IMR-90 (cell line): Measurements from ENCODE around the gene DENND6B. TPM values are rescaled to one million over a fixed set of nuclear protein-coding genes. Genes with fewer than 3 reads are reported as not detected.

Source experiments
- ATAC-seq: fragments of 200-7000 bp; cut with Tn5 transposase; 2 replicates; pipeline ENCODE4 v1.9.1; 2020; ENCODE audit warnings: low read depth, mild to moderate bottlenecking, moderate library complexity
- BruUV-seq: library from RNA; stranded (reverse); fragments of 400-500 nt; replicated peaks from 2 replicates; lab custom pipeline; 2021; lab: Mats Ljungman, UMichigan
- CTCF ChIA-PET: fragments of 300-600 bp; formaldehyde crosslinking; extraction: SDS; loops from one replicate; lab custom pipeline; 2021; ENCODE audit warnings: antibody characterized with exemption; lab: Yijun Ruan, JAX
- POLR2A ChIA-PET: fragments of 300-600 bp; sonication (Branson Sonifier 250); formaldehyde crosslinking; loops from one replicate; lab custom pipeline; 2022; ENCODE audit warnings: antibody characterized with exemption; ENCODE audit not compliant: unreplicated experiment; lab: Charles Lee
- DNase-seq: peaks from one replicate; pipeline ENCODE4 v3.0.0; 2013
- H2AFZ ChIP-seq: replicated peaks from 2 replicates; pipeline ENCODE3; 2013; ENCODE audit warnings: low read length, mild to moderate bottlenecking; ENCODE audit not compliant: poor library complexity
- H2AK5ac ChIP-seq: 2 replicates; pipeline ENCODE4 v1.6.1; 2013; ENCODE audit warnings: low read depth, low read length, inconsistent platforms
- H2AK9ac ChIP-seq: replicated peaks from 2 replicates; pipeline ENCODE3; 2013; ENCODE audit warnings: mild to moderate bottlenecking, low read depth, low read length, moderate library complexity; ENCODE audit not compliant: poor library complexity
- H2BK120ac ChIP-seq: 2 replicates; pipeline ENCODE4 v1.6.1; 2013; ENCODE audit warnings: low read depth, low read length, inconsistent platforms
- H2BK15ac ChIP-seq: 3 replicates; pipeline ENCODE4 v1.6.1; 2013; ENCODE audit warnings: low read depth, low read length, inconsistent platforms
- H2BK20ac ChIP-seq: 2 replicates; pipeline ENCODE4 v1.6.1; 2013; ENCODE audit warnings: low read depth, mild to moderate bottlenecking, inconsistent platforms, low read length, moderate library complexity
- H2BK5ac ChIP-seq: 2 replicates; pipeline ENCODE4 v1.6.1; 2013; ENCODE audit warnings: mild to moderate bottlenecking, low read depth, low read length, inconsistent platforms; ENCODE audit not compliant: poor library complexity, severe bottlenecking
- H3K14ac ChIP-seq: replicated peaks from 2 replicates; pipeline ENCODE4 v1.6.1; 2013; ENCODE audit warnings: low read depth, low read length, inconsistent platforms
- H3K18ac ChIP-seq: 2 replicates; pipeline ENCODE4 v1.6.1; 2013; ENCODE audit warnings: low read depth, low read length, control low read depth
- H3K23ac ChIP-seq: 2 replicates; pipeline ENCODE4 v1.6.1; 2013; ENCODE audit warnings: low read depth, low read length, inconsistent platforms
- H3K27ac ChIP-seq: 2 replicates; pipeline ENCODE4 v1.5.1; 2013; ENCODE audit warnings: mild to moderate bottlenecking, control low read depth, low read length; ENCODE audit not compliant: insufficient read depth
- H3K27me3 ChIP-seq: 2 replicates; pipeline ENCODE4 v1.6.1; 2013; ENCODE audit warnings: low read length; ENCODE audit not compliant: control insufficient read depth, insufficient read depth
- H3K36me3 ChIP-seq: 2 replicates; pipeline ENCODE4 v1.6.1; 2013; ENCODE audit warnings: low read length, mixed read lengths; ENCODE audit not compliant: control insufficient read depth, insufficient read depth
- H3K4ac ChIP-seq: 2 replicates; pipeline ENCODE4 v1.6.1; 2013; ENCODE audit warnings: low read depth, low read length, inconsistent platforms
- H3K4me1 ChIP-seq: 2 replicates; pipeline ENCODE4 v1.6.1; 2013; ENCODE audit warnings: low read length, mixed read lengths; ENCODE audit not compliant: control insufficient read depth, insufficient read depth
- H3K4me2 ChIP-seq: 2 replicates; pipeline ENCODE4 v1.6.1; 2013; ENCODE audit warnings: low read depth, mild to moderate bottlenecking, control low read depth, low read length, moderate library complexity
- H3K4me3 ChIP-seq: 2 replicates; pipeline ENCODE4 v1.5.1; 2013; ENCODE audit warnings: low read depth, mild to moderate bottlenecking, control low read depth, low read length, moderate library complexity; ENCODE audit not compliant: insufficient read depth
- H3K56ac ChIP-seq: 2 replicates; pipeline ENCODE4 v1.6.1; 2013; ENCODE audit warnings: low read length, inconsistent platforms; ENCODE audit not compliant: insufficient read depth; ENCODE audit errors: extremely low read depth
- H3K79me1 ChIP-seq, 2 experiments: 2 replicates each; pipeline ENCODE4 v1.6.1; 2013; ENCODE audit warnings: low read length in 2 of 2, inconsistent platforms in 1 of 2, low read depth in 1 of 2
- H3K9ac ChIP-seq: 2 replicates; pipeline ENCODE4 v1.6.1; 2013; ENCODE audit warnings: low read depth, low read length, control low read depth
- H3K9me1 ChIP-seq: 2 replicates; pipeline ENCODE4 v1.6.1; 2013; ENCODE audit warnings: low read length, inconsistent platforms; ENCODE audit not compliant: insufficient read depth
- H3K9me3 ChIP-seq: 2 replicates; pipeline ENCODE4 v1.6.1; 2013; ENCODE audit warnings: low read length; ENCODE audit not compliant: control insufficient read depth, insufficient read depth
- H4K20me1 ChIP-seq: 2 replicates; pipeline ENCODE4 v1.6.1; 2013; ENCODE audit warnings: low read length, inconsistent platforms; ENCODE audit not compliant: insufficient read depth
- H4K5ac ChIP-seq: 2 replicates; pipeline ENCODE4 v1.6.1; 2013; ENCODE audit warnings: mild to moderate bottlenecking, low read depth, low read length, control low read depth
- H4K8ac ChIP-seq, 2 experiments: 2 replicates each; pipeline ENCODE4 v1.6.1; 2013; ENCODE audit warnings: low read depth in 2 of 2, low read length in 2 of 2, control low read depth in 1 of 2, inconsistent platforms in 1 of 2
- H4K91ac ChIP-seq: 2 replicates; pipeline ENCODE4 v1.6.1; 2013; ENCODE audit warnings: low read depth, low read length, inconsistent platforms; ENCODE audit not compliant: insufficient read depth
- CHD1 ChIP-seq: IDR thresholded peaks from 2 replicates; pipeline ENCODE4 v1.6.1; 2012; ENCODE audit warnings: low read depth, low read length, improper control_type of control experiment
- CTCF ChIP-seq: conservative IDR thresholded peaks from 2 replicates; pipeline ENCODE4 v1.5.1; 2012; ENCODE audit warnings: mild to moderate bottlenecking, low read depth, low read length, improper control_type of control experiment
- ELK1 ChIP-seq: fragments of 150-350 bp; IDR thresholded peaks from 2 replicates; pipeline ENCODE4 v1.6.1; 2016; ENCODE audit warnings: low read depth, mild to moderate bottlenecking, low read length, moderate library complexity, borderline replicate concordance
- MAFK ChIP-seq: IDR thresholded peaks from 2 replicates; pipeline ENCODE4 v1.6.1; 2012; ENCODE audit warnings: low read depth, low read length, improper control_type of control experiment
- MXI1 ChIP-seq: IDR thresholded peaks from 2 replicates; pipeline ENCODE4 v1.6.1; 2012; ENCODE audit warnings: low read depth, mild to moderate bottlenecking, low read length, moderate library complexity, borderline replicate concordance
- NFE2L2 ChIP-seq: fragments of 150-350 bp; IDR thresholded peaks from 2 replicates; pipeline ENCODE4 v1.6.1; 2016; ENCODE audit warnings: low read depth, mild to moderate bottlenecking, low read length
- POLR2A ChIP-seq: IDR thresholded peaks from 2 replicates; pipeline ENCODE4 v1.6.1; 2012; ENCODE audit warnings: mild to moderate bottlenecking, low read depth, low read length
- RAD21 ChIP-seq: IDR thresholded peaks from 2 replicates; pipeline ENCODE4 v1.6.1; 2012; ENCODE audit warnings: low read length, improper control_type of control experiment
- RCOR1 ChIP-seq: IDR thresholded peaks from 2 replicates; pipeline ENCODE4 v1.6.1; 2012; ENCODE audit warnings: mild to moderate bottlenecking, low read length, improper control_type of control experiment; ENCODE audit not compliant: insufficient replicate concordance
- RFX5 ChIP-seq: IDR thresholded peaks from 2 replicates; pipeline ENCODE4 v1.8.0; 2012; ENCODE audit warnings: low read depth, mild to moderate bottlenecking, low read length, moderate library complexity
- WGBS, 2 experiments: methylation state at CpG; one replicate each; pipeline versions ENCODE4 v1.1.5 to v1.1.7; 2013; ENCODE audit warnings: missing lambda C conversion rate in 2 of 2; ENCODE audit not compliant: insufficient read length in 1 of 2; ENCODE audit errors: extremely low coverage in 2 of 2; 5-methylcytosine and 5-hydroxymethylcytosine counted together
- dilution Hi-C: fragments of 300-500 bp; cut with HindIII; formaldehyde crosslinking; loops from one replicate; pipeline ENCODE4 v1.14.3; 2018; ENCODE audit warnings: low sequenced_read_pairs; ENCODE audit not compliant: unreplicated experiment
- in situ Hi-C: fragments of 300-500 bp; cut with MboI; formaldehyde crosslinking; loops from 3 replicates; pipeline ENCODE4 v1.14.3; 2019; ENCODE audit warnings: low sequenced_read_pairs, inconsistent platforms, mixed read lengths
- intact Hi-C: fragments of 100-400 bp; cut with micrococcal nuclease; formaldehyde crosslinking; loops from 2 replicates; pipeline ENCODE4 v1.10.0; 2022
- polyA plus RNA-seq, 3 experiments: library from polyadenylated mRNA; depleted of rRNA; stranded (reverse); fragments of >200 nt; gene quantifications; 2 replicates each; pipeline ENCODE4 v1.2.3, GENCODE V29; 2012; ENCODE audit warnings: low replicate concordance in 1 of 3
- total RNA-seq: library from RNA; depleted of rRNA; stranded (reverse); fragments of >200 nt; gene quantifications from 2 replicates; pipeline ENCODE4 v1.2.3, GENCODE V29; 2012

The DENND6B gene
- total and polyA plus RNA-seq, 2 of the 4 experiments (the other 2 are of a cell fraction) = 0.36 to 4.9 TPM

- intact Hi-C loops = no loop called here
- Histone ChIP-seq H4K5ac (no peak overlapping the region), H2BK15ac (no peak overlapping the region), H3K56ac (no peak overlapping the region), H2BK20ac (no peak overlapping the region), H3K23ac (no peak overlapping the region), H2BK120ac (no peak overlapping the region), H4K20me1 (peaks cover 78% of the 10 kb centered on the region), H4K91ac (no peak overlapping the region), H3K4me3 (no peak overlapping the region), H2AK5ac (no peak overlapping the region), H2BK5ac (no peak overlapping the region), H3K18ac (no peak overlapping the region), H3K9me1 (peaks cover 23% of the 10 kb centered on the region), H3K36me3 (peaks cover 24% of the 10 kb centered on the region), H2AFZ (no peak overlapping the region), H3K9me3 (no peaks in the 10 kb centered on the region), H3K4me1 (no peaks in the 10 kb centered on the region; the same call in 1 of the 2 replicates), H3K4ac (no peak overlapping the region), H3K14ac (no peak overlapping the region), H3K27me3 (no peaks in the 10 kb centered on the region), H3K9ac (no peak overlapping the region), H2AK9ac (no peak overlapping the region), H3K4me2 (no peak overlapping the region), H4K8ac (no peak overlapping the region), H3K27ac (no peak overlapping the region), H3K79me1 (peaks cover 25 to 55% of the 10 kb centered on the region in 2 experiments)
- no TSS peak for BruUV-seq
- in situ Hi-C loops = no loop called here
- WGBS, 2 experiments = no CpG with 5 or more reads among the region's 10 CpGs
- POLR2A ChIA-PET = interaction anchor here (0.6 kb wide), 1 partner anchor 23 kb away, joined by 4 read pairs; no protein-coding TSS in a partner anchor
- no peak for DNase-seq
- no peak for TF ChIP-seq NFE2L2
- no peak for TF ChIP-seq CHD1
- TF ChIP-seq RAD21 = no peak
- no peak for TF ChIP-seq RFX5
- no peak for TF ChIP-seq POLR2A
- TF ChIP-seq CTCF = no peak
- TF ChIP-seq ELK1 = no peak
- TF ChIP-seq RCOR1 = no peak
- TF ChIP-seq MAFK = no peak
- no peak for TF ChIP-seq MXI1
- dilution Hi-C loops = no loop called here
- ATAC-seq = no peak
- CTCF ChIA-PET = no interaction called here
These were observed 30.9 kb upstream of the DENND6B start for GRCh38 chr22:50357756-50358155.
